ENCODE data around the gene ALPL.

GRCh38 chr1:21539933-21540332 is 30.7 kb downstream of the ALPL start:
- TF ChIP-seq SIN3A (IDR thresholded peaks at IDR 0.05; ENCODE audit: borderline replicate concordance, insufficient read depth, low read length) (no peak), POLR2AphosphoS5 (IDR thresholded peaks at IDR 0.05; ENCODE audit: low read depth, low read length) (no peak)
- TF ChIP-seq, protein P1, sequence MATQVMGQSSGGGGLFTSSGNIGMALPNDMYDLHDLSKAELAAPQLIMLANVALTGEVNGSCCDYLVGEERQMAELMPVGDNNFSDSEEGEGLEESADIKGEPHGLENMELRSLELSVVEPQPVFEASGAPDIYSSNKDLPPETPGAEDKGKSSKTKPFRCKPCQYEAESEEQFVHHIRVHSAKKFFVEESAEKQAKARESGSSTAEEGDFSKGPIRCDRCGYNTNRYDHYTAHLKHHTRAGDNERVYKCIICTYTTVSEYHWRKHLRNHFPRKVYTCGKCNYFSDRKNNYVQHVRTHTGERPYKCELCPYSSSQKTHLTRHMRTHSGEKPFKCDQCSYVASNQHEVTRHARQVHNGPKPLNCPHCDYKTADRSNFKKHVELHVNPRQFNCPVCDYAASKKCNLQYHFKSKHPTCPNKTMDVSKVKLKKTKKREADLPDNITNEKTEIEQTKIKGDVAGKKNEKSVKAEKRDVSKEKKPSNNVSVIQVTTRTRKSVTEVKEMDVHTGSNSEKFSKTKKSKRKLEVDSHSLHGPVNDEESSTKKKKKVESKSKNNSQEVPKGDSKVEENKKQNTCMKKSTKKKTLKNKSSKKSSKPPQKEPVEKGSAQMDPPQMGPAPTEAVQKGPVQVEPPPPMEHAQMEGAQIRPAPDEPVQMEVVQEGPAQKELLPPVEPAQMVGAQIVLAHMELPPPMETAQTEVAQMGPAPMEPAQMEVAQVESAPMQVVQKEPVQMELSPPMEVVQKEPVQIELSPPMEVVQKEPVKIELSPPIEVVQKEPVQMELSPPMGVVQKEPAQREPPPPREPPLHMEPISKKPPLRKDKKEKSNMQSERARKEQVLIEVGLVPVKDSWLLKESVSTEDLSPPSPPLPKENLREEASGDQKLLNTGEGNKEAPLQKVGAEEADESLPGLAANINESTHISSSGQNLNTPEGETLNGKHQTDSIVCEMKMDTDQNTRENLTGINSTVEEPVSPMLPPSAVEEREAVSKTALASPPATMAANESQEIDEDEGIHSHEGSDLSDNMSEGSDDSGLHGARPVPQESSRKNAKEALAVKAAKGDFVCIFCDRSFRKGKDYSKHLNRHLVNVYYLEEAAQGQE (IDR thresholded peaks at IDR 0.05; ENCODE audit: insufficient read depth in 1 of 2, low read depth in 2 of 2, low read length in 2 of 2) = no peak
